CD4-positive, alpha-beta T cell treated with Interleukin-21 for 1 hour (primary cell): Measurements from ENCODE around the gene PCDHB8.
"Not testable (repeated sequence)": the region's sequence is repeated elsewhere in the genome, so short reads cannot be mapped to it uniquely, and the experiment has no call there.

Source experiments
- DNase-seq: peaks from one replicate; pipeline ENCODE4 v3.0.0-alpha.2; 2020

Gene PCDHB8

DNA sequence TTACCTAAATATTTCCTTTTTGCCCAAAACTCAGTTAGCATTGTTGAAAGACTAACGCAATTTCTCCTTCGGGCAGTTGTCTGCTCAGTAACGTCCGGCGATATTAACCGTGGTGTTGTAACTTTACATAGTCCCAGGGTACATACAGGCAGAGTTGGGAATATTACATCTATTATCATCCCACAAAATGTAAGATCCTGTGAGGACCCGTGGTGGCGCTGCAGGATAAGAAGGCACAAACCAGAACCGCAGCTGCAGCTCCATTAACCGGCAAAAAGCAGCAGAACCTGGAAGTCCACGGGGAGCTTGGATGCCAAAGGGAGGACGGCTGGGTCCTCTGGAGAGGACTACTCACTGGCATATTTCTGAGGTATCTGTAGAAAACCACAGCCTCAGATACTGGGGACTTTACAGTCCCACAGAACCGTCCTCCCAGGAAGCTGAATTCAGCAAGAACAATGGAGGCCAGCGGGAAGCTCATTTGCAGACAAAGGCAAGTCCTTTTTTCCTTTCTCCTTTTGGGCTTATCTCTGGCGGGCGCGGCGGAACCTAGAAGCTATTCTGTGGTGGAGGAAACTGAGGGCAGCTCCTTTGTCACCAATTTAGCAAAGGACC, at the start of gene PCDHB8:
PCDHB8 (plus strand) TSS at position 214 of the 615 bp plus-strand sequence; CDS start at position 459, 245 bp downstream.
- not testable (repeated sequence) for DNase-seq

DNA sequence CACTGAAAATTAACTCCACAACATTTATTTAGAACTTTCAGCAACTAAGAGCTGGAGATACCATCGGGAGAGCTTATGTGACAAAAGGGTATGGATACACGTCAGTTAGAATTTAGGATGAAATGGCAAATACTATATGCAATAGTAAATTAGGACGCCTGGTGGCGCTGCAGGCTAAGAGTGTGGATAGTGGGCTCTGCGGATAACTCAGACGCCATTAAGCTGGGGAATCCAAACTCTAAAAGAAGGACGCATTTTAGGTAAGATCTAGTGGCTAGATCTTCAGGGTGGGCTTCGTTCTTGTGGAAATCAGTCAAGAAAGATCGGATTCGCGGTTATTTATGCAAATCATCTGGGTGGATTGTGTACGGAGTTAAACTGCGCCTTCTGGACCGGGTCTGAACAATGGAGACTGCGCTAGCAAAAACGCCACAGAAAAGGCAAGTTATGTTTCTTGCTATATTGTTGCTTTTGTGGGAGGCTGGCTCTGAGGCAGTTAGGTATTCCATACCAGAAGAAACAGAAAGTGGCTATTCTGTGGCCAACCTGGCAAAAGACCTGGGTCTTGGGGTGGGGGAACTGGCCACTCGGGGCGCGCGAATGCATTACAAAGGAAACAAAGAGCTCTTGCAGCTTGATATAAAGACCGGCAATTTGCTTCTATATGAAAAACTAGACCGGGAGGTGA, 42.4 kb upstream of the PCDHB8 start, which contains the start of gene PCDHB5:
PCDHB5 (plus strand) TSS at position 177 of the 688 bp plus-strand sequence; CDS start at position 406, 229 bp downstream.
- no peak for DNase-seq

DNA sequence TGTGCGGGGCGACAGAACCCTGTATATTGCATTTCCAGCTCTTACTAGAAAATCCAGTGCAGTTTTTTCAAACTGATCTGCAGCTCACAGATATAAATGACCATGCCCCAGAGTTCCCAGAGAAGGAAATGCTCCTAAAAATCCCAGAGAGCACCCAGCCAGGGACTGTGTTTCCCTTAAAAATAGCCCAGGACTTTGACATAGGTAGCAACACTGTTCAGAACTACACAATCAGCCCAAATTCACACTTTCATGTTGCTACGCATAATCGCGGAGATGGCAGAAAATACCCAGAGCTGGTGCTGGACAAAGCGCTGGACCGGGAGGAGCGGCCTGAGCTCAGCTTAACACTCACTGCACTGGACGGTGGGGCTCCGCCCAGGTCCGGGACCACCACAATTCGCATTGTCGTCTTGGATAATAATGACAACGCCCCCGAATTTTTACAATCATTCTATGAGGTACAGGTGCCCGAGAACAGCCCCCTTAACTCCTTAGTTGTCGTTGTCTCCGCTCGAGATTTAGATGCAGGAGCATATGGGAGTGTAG, 41.8 kb upstream of the PCDHB8 start:
- DNase-seq, result no peak

DNA sequence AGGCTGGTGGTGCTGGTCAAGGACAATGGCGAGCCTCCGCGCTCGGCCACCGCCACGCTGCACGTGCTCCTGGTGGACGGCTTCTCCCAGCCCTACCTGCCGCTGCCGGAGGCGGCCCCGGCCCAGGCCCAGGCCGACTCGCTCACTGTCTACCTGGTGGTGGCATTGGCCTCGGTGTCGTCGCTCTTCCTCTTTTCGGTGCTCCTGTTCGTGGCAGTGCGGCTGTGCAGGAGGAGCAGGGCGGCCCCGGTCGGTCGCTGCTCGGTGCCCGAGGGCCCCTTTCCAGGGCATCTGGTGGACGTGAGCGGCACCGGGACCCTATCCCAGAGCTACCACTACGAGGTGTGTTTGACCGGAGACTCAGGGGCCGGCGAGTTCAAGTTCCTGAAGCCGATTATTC, 40.2 kb upstream of the PCDHB8 start:
- not testable (repeated sequence) for DNase-seq

DNA sequence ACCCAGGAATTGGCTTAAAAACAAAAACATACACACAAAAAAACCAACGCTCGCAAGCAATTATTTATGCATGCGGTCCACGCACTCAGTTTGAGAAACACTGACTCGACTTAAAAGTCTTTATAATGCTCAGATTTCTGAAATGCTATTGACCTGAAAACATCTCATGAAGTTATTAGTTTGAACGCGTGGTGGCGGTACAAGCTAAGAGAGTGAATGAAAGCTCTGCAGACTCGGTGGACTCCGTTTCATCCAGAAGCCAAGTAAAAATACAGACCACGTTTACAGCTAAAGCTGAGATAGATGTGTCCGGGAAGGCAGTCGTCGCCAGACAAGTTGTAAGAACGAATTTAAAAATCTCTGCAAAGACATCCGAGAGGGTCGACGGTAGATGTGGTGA, 27.8 kb upstream of the PCDHB8 start, which contains the start of gene PCDHB6:
PCDHB6 (plus strand) TSS at position 246 of the 400 bp plus-strand sequence. CDS start 201 bp downstream, outside the sequence.
- no peak for DNase-seq

DNA sequence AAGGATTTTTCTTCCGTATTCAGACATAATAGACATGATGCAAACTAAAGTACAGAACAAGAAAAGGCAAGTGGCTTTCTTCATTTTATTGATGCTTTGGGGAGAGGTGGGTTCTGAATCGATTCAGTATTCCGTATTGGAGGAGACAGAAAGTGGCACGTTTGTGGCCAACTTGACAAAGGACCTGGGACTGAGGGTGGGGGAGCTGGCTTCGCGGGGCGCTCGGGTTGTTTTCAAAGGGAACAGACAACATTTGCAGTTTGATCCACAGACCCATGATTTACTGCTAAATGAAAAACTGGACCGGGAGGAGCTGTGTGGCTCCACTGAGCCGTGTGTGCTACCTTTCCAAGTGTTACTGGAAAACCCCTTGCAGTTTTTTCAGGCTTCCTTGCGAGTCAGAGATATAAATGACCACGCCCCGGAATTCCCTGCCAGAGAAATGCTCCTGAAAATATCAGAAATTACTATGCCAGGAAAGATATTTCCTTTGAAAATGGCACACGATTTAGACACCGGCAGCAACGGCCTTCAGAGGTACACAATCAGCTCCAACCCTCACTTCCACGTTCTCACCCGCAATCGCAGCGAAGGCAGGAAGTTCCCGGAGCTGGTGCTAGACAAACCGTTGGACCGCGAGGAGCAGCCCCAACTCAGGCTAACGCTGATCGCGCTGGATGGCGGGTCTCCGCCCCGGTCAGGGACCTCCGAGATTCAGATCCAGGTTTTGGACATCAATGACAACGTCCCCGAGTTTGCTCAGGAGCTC, 27.2 kb upstream of the PCDHB8 start:
- no peak for DNase-seq

DNA sequence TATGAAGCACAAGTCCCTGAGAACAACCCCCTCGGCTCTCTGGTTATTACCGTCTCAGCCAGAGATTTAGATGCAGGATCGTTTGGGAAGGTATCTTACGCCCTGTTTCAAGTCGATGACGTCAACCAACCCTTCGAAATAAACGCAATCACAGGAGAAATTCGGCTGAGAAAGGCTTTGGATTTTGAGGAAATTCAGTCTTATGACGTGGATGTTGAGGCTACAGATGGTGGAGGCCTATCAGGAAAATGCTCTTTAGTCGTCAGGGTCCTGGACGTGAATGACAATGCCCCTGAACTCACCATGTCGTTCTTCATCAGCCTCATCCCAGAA, 26.6 kb upstream of the PCDHB8 start:
- DNase-seq, result no peak

DNA sequence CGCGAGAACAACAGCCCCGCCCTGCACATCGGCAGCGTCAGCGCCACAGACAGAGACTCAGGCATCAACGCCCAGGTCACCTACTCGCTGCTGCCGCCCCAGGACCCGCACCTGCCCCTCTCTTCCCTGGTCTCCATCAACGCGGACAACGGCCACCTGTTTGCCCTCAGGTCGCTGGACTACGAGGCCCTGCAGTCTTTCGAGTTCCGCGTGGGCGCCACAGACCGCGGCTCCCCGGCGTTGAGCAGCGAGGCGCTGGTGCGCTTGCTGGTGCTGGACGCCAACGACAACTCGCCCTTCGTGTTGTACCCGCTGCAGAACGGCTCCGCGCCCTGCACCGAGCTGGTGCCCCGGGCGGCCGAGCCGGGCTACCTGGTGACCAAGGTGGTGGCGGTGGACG, 26.0 kb upstream of the PCDHB8 start:
- DNase-seq, result not testable (repeated sequence)

DNA sequence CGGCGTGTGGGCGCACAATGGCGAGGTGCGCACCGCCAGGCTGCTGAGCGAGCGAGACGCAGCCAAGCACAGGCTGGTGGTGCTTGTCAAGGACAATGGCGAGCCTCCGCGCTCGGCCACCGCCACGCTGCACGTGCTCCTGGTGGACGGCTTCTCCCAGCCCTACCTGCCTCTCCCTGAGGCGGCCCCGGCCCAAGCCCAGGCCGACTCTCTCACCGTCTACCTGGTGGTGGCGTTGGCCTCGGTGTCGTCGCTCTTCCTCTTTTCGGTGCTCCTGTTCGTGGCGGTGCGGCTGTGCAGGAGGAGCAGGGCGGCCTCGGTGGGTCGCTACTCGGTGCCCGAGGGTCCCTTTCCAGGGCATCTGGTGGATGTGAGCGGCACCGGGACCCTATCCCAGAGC, 25.5 kb upstream of the PCDHB8 start:
- not testable (repeated sequence) for DNase-seq

DNA sequence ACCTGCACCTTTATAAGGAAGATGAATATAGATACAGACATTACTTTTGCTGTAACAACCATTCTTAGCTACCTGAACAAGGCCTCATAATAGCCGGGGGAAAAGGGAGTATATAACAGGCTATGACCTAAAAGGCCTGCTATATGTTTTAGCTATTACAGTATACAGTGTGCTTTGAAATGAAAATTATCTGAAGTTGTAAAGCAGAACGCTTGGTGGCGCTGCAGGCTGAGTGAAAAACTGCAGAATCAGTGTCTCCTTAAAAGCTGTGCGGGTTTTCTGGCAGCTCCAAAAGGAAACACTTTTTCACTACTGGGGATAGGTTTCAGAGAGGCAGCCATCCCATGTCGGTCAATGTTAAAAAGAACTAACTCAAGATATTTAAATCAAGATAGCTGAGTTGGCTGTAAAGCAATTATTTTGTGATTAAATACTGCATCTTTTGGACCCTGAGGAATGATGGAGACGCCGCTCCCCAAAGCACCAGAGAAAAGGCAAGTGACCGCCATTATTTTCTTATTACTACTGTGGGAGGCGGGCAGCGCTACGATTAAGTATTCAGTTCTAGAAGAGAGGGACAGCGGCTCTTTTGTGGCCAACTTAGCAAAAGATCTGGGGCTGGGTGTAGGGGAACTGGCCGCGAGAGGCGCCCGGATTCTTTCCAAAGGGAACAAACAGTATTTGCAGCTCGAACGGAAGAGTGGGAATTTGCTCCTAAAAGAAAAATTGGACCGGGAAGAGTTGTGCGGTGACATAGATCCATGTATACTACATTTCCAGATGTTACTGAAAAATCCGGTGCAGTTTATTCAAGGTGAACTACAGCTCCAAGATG, 21.8 kb upstream of the PCDHB8 start:
- DNase-seq, result no peak

DNA sequence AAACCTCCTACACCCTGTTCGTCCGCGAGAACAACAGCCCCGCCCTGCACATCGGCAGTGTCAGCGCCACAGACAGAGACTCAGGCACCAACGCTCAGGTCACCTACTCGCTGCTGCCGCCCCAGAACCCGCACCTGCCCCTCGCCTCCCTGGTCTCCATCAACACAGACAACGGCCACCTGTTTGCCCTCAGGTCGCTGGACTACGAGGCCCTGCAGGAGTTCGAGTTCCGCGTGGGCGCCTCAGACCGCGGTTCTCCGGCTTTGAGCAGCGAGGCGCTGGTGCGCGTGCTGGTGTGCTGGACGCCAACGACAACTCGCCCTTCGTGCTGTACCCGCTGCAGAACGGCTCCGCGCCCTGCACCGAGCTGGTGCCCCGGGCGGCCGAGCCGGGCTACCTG, 20.2 kb upstream of the PCDHB8 start:
- DNase-seq, result not testable (repeated sequence)

DNA sequence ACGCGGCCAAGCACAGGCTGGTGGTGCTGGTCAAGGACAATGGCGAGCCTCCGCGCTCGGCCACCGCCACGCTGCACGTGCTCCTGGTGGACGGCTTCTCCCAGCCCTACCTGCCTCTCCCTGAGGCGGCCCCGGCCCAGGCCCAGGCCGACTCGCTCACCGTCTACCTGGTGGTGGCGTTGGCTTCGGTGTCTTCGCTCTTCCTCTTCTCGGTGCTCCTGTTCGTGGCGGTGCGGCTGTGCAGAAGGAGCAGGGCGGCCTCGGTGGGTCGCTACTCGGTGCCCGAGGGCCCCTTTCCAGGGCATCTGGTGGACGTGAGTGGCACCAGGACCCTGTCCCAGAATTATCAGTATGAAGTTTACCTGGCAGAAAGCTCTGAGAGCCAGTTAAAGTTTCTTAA, 19.7 kb upstream of the PCDHB8 start:
- not testable (repeated sequence) for DNase-seq

DNA sequence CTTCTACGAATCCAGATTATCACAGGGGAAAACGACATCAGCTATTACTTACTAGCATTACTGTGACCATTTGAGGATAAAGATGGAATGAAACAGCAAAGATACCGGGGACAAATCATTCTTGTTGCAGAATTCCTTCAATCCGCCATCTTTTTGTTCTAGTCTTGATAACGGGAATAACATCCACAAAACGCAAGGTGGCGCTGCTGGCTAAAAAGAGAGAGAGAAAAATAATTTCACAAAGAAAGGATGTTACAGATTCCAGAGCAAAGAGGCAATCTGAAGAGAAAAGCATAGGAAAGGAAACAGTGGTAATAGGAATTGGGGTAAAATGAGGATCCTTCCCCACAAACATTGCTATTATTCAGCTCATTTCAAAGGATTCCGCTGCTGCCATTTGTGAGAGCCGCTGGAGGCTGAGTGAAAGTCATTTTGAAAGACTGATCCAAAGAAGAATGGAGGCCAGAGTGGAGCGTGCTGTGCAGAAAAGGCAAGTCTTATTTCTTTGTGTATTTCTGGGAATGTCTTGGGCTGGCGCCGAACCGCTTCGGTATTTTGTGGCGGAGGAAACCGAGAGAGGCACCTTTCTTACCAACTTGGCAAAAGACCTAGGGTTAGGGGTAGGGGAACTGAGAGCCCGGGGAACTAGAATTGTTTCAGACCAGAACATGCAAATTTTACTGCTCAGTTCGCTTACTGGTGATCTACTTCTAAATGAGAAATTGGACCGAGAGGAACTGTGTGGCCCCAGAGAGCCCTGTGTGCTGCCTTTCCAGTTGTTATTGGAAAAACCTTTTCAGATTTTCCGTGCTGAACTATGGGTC, 5.0 kb upstream of the PCDHB8 start, which contains the start of gene PCDHB7:
PCDHB7 (plus strand) TSS at position 264 of the 824 bp plus-strand sequence; CDS start at position 456, 192 bp downstream.
- DNase-seq, result peak; percentile 16

DNA sequence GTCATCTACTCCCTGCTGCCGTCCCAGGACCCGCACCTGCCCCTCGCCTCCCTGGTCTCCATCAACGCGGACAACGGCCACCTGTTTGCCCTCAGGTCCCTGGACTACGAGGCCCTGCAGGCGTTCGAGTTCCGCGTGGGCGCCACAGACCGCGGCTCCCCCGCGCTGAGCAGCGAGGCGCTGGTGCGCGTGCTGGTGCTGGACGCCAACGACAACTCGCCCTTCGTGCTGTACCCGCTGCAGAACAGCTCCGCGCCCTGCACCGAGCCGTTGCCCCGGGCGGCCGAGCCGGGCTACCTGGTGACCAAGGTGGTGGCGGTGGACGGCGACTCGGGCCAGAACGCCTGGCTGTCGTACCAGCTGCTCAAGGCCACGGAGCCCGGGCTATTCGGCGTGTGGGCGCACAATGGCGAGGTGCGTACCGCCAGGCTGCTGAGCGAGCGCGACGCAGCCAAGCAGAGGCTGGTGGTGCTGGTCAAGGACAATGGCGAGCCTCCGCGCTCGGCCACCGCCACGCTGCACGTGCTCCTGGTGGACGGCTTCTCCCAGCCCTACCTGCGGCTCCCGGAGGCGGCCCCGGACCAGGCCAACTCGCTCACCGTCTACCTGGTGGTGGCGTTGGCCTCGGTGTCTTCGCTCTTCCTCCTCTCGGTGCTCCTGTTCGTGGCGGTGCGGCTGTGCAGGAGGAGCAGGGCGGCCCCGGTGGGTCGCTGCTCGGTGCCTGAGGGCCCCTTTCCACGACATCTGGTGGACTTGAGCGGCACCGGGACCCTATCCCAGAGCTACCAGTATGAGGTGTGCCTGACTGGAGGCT, 3.1 kb upstream of the PCDHB8 start:
- not testable (repeated sequence) for DNase-seq

DNA sequence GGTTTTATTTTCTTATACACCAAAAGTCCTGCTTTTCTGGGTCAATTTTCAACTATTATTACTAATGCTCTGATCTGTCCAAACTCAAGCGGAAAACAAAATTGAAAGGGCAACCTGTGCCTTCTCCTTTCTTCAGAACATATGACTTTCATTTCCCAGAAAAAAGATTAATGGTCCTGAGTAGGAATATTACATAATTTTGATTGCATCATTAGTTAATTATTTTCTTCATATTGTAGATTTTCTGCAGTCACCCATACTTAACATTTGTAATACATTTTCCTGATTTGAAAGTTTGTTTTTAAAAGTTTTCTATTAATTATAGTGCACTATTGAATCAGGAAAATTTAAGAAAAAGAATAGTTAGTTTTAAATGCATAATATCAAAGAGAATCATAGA, 1.7 kb upstream of the PCDHB8 start:
- DNase-seq, result no peak

DNA sequence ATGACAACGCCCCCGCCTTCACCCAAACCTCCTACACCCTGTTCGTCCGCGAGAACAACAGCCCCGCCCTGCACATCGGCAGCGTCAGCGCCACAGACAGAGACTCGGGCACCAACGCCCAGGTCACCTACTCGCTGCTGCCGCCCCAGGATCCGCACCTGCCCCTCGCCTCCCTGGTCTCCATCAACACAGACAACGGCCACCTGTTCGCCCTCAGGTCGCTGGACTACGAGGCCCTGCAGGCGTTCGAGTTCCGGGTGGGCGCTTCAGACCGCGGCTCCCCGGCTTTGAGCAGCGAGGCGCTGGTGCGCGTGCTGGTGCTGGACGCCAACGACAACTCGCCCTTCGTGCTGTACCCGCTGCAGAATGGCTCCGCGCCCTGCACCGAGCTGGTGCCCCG, 1.8 kb downstream of the PCDHB8 start:
- not testable (repeated sequence) for DNase-seq

DNA sequence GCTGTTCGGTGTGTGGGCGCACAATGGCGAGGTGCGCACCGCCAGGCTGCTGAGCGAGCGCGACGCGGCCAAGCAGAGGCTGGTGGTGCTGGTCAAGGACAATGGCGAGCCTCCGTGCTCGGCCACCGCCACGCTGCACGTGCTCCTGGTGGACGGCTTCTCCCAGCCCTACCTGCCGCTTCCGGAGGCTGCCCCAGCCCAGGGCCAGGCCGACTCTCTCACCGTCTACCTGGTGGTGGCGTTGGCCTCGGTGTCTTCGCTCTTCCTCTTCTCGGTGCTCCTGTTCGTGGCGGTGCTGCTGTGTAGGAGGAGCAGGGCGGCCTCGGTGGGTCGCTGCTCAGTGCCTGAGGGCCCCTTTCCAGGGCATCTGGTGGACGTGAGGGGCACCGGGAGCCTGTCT, 2.3 kb downstream of the PCDHB8 start:
- DNase-seq, result not testable (repeated sequence)

DNA sequence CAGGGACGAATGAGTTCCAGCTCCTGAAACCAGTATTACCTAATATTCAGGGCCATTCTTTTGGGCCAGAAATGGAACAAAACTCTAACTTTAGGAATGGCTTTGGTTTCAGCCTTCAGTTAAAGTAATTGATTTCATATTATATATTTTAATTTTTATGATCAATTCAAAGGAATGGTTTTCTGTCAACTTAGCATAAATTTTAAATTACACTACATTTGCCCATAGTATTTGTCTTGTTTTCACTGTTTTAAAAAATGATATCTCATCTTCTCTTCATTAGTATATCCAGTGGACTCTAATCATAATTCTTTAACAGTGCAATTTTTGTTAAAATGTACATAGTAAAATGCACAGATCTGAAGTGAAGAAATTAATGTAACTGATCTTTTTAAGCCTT, 2.7 kb downstream of the PCDHB8 start:
- no peak for DNase-seq

DNA sequence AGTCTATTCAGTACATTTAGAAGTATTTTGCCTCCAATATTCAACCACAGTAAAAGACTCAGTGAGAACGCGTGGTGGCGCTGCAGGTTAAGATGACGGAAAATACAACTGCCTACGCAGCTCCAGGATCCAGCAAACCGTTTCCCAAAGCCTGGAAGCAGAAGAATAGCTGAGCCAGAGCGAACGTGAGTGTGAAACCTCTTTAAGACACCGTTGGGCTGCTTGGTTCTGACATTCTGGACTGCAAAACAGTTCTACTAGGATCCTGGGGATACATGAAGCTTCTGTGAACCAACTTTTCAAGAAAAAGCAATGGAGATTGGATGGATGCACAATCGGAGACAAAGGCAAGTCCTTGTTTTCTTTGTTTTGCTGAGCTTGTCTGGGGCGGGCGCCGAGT, 4.7 kb downstream of the PCDHB8 start, which contains the start of gene PCDHB16:
PCDHB16 (plus strand) TSS at position 140 of the 400 bp plus-strand sequence; CDS start at position 313, 173 bp downstream.
- no peak for DNase-seq
